Trophoblast cell (in vitro differentiated cells and primary cell): ENCODE measurements around the gene CD79A.

Experiments
- DNase-seq, 2 donors: peaks; one replicate each; pipeline ENCODE4 v3.0.0-alpha.2; 2016
- H2AFZ ChIP-seq: 2 replicates; pipeline ENCODE4 v1.6.1; 2013; ENCODE audit warnings: low read length, moderate library complexity, mild to moderate bottlenecking; ENCODE audit not compliant: insufficient read depth, poor library complexity
- H2AK5ac ChIP-seq: 2 replicates; pipeline ENCODE4 v1.6.1; 2013; ENCODE audit warnings: mild to moderate bottlenecking, low read length
- H2BK120ac ChIP-seq: 2 replicates; pipeline ENCODE4 v1.6.1; 2013; ENCODE audit warnings: low read length, mild to moderate bottlenecking, moderate library complexity; ENCODE audit not compliant: insufficient read depth, poor library complexity
- H2BK12ac ChIP-seq: 2 replicates; pipeline ENCODE4 v1.6.1; 2013; ENCODE audit warnings: mild to moderate bottlenecking, low read length, moderate library complexity
- H2BK5ac ChIP-seq: 2 replicates; pipeline ENCODE4 v1.6.1; 2013; ENCODE audit warnings: low read length, low read depth, moderate library complexity, mild to moderate bottlenecking; ENCODE audit not compliant: poor library complexity
- H3K14ac ChIP-seq: 2 replicates; pipeline ENCODE4 v1.6.1; 2013; ENCODE audit warnings: mild to moderate bottlenecking, low read length
- H3K18ac ChIP-seq: 2 replicates; pipeline ENCODE4 v1.6.1; 2013; ENCODE audit warnings: mild to moderate bottlenecking, low read length
- H3K23ac ChIP-seq: 2 replicates; pipeline ENCODE4 v1.6.1; 2013; ENCODE audit warnings: low read length
- H3K27ac ChIP-seq: 2 replicates; pipeline ENCODE4 v1.5.1; 2013; ENCODE audit warnings: low read depth, mild to moderate bottlenecking, inconsistent platforms, low read length, moderate library complexity
- H3K27me3 ChIP-seq: 2 replicates; pipeline ENCODE4 v1.6.1; 2013; ENCODE audit warnings: inconsistent platforms, mild to moderate bottlenecking, low read length, moderate library complexity; ENCODE audit not compliant: insufficient read depth
- H3K36me3 ChIP-seq, 2 experiments: 1 replicate in 1 of 2; 2 replicates in 1 of 2; pipeline ENCODE4 v1.6.1; 2013; ENCODE audit warnings: low read length in 2 of 2, mild to moderate bottlenecking in 2 of 2, moderate library complexity in 1 of 2; ENCODE audit not compliant: insufficient read depth in 2 of 2, control insufficient read depth in 1 of 2
- H3K4ac ChIP-seq: 2 replicates; pipeline ENCODE4 v1.6.1; 2013; ENCODE audit warnings: low read depth, mild to moderate bottlenecking, low read length, moderate library complexity
- H3K4me1 ChIP-seq, 2 experiments: 1 replicate in 1 of 2; 2 replicates in 1 of 2; pipeline ENCODE4 v1.6.1; 2013; ENCODE audit warnings: low read length in 2 of 2, mild to moderate bottlenecking in 2 of 2, moderate library complexity in 1 of 2; ENCODE audit not compliant: insufficient read depth in 2 of 2, control insufficient read depth in 1 of 2
- H3K4me2 ChIP-seq: 2 replicates; pipeline ENCODE4 v1.6.1; 2013; ENCODE audit warnings: inconsistent platforms, mild to moderate bottlenecking, low read length, moderate library complexity
- H3K4me3 ChIP-seq: 2 replicates; pipeline ENCODE4 v1.5.1; 2013; ENCODE audit warnings: mild to moderate bottlenecking, low read depth, low read length, inconsistent platforms
- H3K79me1 ChIP-seq: one replicate; pipeline ENCODE4 v1.6.1; 2013; ENCODE audit warnings: low read length
- H3K79me2 ChIP-seq: 2 replicates; pipeline ENCODE4 v1.6.1; 2013; ENCODE audit warnings: low read length, mild to moderate bottlenecking; ENCODE audit not compliant: control insufficient read depth, insufficient read depth, poor library complexity
- H3K9ac ChIP-seq: 2 replicates; pipeline ENCODE4 v1.6.1; 2013; ENCODE audit warnings: mild to moderate bottlenecking, low read length
- H3K9me3 ChIP-seq: 2 replicates; pipeline ENCODE4 v1.6.1; 2013; ENCODE audit warnings: low read depth, mild to moderate bottlenecking, control low read depth, inconsistent platforms, low read length; ENCODE audit not compliant: insufficient read depth
- H4K12ac ChIP-seq: 2 replicates; pipeline ENCODE4 v1.6.1; 2013; ENCODE audit warnings: low read depth, mild to moderate bottlenecking, low read length, moderate library complexity
- H4K8ac ChIP-seq: 2 replicates; pipeline ENCODE4 v1.6.1; 2013; ENCODE audit warnings: low read depth, mild to moderate bottlenecking, low read length, moderate library complexity
- H4K91ac ChIP-seq: one replicate; pipeline ENCODE4 v1.6.1; 2013; ENCODE audit warnings: low read depth, mild to moderate bottlenecking, low read length, moderate library complexity
- WGBS: extraction: QIAGEN DNeasy Blood & Tissue Kit; methylation state at CpG from one replicate; pipeline ENCODE4 v1.1.7; 2013; ENCODE audit warnings: missing lambda C conversion rate; ENCODE audit not compliant: insufficient read length, insufficient coverage; ENCODE audit errors: extremely low coverage; 5-methylcytosine and 5-hydroxymethylcytosine counted together

Gene CD79A

GRCh38 chr19:41919948-41920712, 43.1 kb downstream of the CD79A start:
- no peak overlapping the region for H2AK5ac ChIP-seq
- H4K12ac ChIP-seq = no peak overlapping the region
- no peak overlapping the region for H3K9ac ChIP-seq
- WGBS = no CpG with 5 or more reads among the region's 33 CpGs
- no peak overlapping the region for H3K27ac ChIP-seq
- no peak overlapping the region for H2BK12ac ChIP-seq
- no peak overlapping the region for H3K4me2 ChIP-seq
- no peak overlapping the region for H2BK5ac ChIP-seq
- no peak overlapping the region for H3K14ac ChIP-seq
- no peak overlapping the region for H4K8ac ChIP-seq
- H3K4me1 ChIP-seq = no peaks in the 10 kb centered on the region
- peaks cover 40% of the 10 kb centered on the region for H3K9me3 ChIP-seq
- H3K27me3 ChIP-seq = peaks cover 68% of the 10 kb centered on the region
- no peaks in the 10 kb centered on the region for H3K36me3 ChIP-seq
- H2AFZ ChIP-seq = no peak overlapping the region
- DNase-seq = no peak
- H3K23ac ChIP-seq = no peak overlapping the region
- H3K18ac ChIP-seq = no peak overlapping the region
- no peak overlapping the region for H2BK120ac ChIP-seq
- no peak overlapping the region for H4K91ac ChIP-seq
- no peaks in the 10 kb centered on the region for H3K79me1 ChIP-seq
- H3K79me2 ChIP-seq = no peaks in the 10 kb centered on the region
- peak overlapping the region; percentile 30 for H3K4me3 ChIP-seq
- H3K4ac ChIP-seq = no peak overlapping the region

- no peak overlapping the region for H2AK5ac ChIP-seq
- no peaks in the 10 kb centered on the region for H3K4me1 ChIP-seq
- no peak overlapping the region for H3K9ac ChIP-seq
- H2BK5ac ChIP-seq = no peak overlapping the region
- H3K23ac ChIP-seq = no peak overlapping the region
- H2AFZ ChIP-seq = no peak overlapping the region
- no peak overlapping the region for H3K27ac ChIP-seq
- H3K14ac ChIP-seq = no peak overlapping the region
- no peak overlapping the region for H3K4me2 ChIP-seq
- H2BK12ac ChIP-seq = no peak overlapping the region
- H3K9me3 ChIP-seq = peaks cover 36% of the 10 kb centered on the region
- H3K18ac ChIP-seq = no peak overlapping the region
- H4K91ac ChIP-seq = no peak overlapping the region
- peaks cover 69% of the 10 kb centered on the region for H3K27me3 ChIP-seq
- no peak overlapping the region for H4K12ac ChIP-seq
- H4K8ac ChIP-seq = no peak overlapping the region
- WGBS = no CpG with 5 or more reads among the region's 26 CpGs
- H3K79me1 ChIP-seq = no peaks in the 10 kb centered on the region
- no peak overlapping the region for H3K4me3 ChIP-seq
- no peaks in the 10 kb centered on the region for H3K36me3 ChIP-seq
- H3K4ac ChIP-seq = no peak overlapping the region
- no peak overlapping the region for H2BK120ac ChIP-seq
- no peak for DNase-seq
- no peaks in the 10 kb centered on the region for H3K79me2 ChIP-seq
Measured at GRCh38 chr19:41920882-41921576, 44.0 kb downstream of the CD79A start.

- WGBS = no CpG with 5 or more reads among the region's 22 CpGs
- DNase-seq = no peak
Measured at GRCh38 chr19:41921577-41922576, 44.8 kb downstream of the CD79A start.

GRCh38 chr19:41922585-41922984, 45.5 kb downstream of the CD79A start:
- H3K4me1 ChIP-seq = no peaks in the 10 kb centered on the region
- no peak overlapping the region for H3K4me2 ChIP-seq
- H3K14ac ChIP-seq = no peak overlapping the region
- no peak overlapping the region for H3K18ac ChIP-seq
- peaks cover 72% of the 10 kb centered on the region for H3K27me3 ChIP-seq
- no peak overlapping the region for H3K9ac ChIP-seq
- no peak overlapping the region for H3K23ac ChIP-seq
- no peak overlapping the region for H3K27ac ChIP-seq
- H3K4ac ChIP-seq = no peak overlapping the region
- no peak for DNase-seq
- no peak overlapping the region for H2BK5ac ChIP-seq
- no CpG with 5 or more reads among the region's 18 CpGs for WGBS
- peaks cover 31% of the 10 kb centered on the region for H3K9me3 ChIP-seq
- H2BK120ac ChIP-seq = no peak overlapping the region
- no peak overlapping the region for H2AK5ac ChIP-seq
- no peak overlapping the region for H3K4me3 ChIP-seq
- H3K79me2 ChIP-seq = no peaks in the 10 kb centered on the region
- H2BK12ac ChIP-seq = no peak overlapping the region
- H4K8ac ChIP-seq = no peak overlapping the region
- no peaks in the 10 kb centered on the region for H3K36me3 ChIP-seq
- no peak overlapping the region for H4K91ac ChIP-seq
- no peaks in the 10 kb centered on the region for H3K79me1 ChIP-seq
- H2AFZ ChIP-seq = no peak overlapping the region
- H4K12ac ChIP-seq = no peak overlapping the region

More at GRCh38 chr19:41921577-41922576, 44.8 kb downstream of the CD79A start:
- Histone ChIP-seq H4K12ac (no peak overlapping the region), H3K36me3 (no peaks in the 10 kb centered on the region), H2AK5ac (no peak overlapping the region), H3K4ac (no peak overlapping the region), H3K9ac (no peak overlapping the region), H2AFZ (no peak overlapping the region), H3K4me1 (no peaks in the 10 kb centered on the region), H4K8ac (no peak overlapping the region), H3K9me3 (peaks cover 33% of the 10 kb centered on the region), H3K23ac (no peak overlapping the region), H3K4me3 (no peak overlapping the region), H2BK120ac (no peak overlapping the region), H3K79me1 (no peaks in the 10 kb centered on the region), H3K4me2 (no peak overlapping the region), H4K91ac (no peak overlapping the region), H2BK5ac (no peak overlapping the region), H2BK12ac (no peak overlapping the region), H3K27me3 (peaks cover 68% of the 10 kb centered on the region), H3K14ac (no peak overlapping the region), H3K18ac (no peak overlapping the region), H3K79me2 (no peaks in the 10 kb centered on the region), H3K27ac (no peak overlapping the region)
